GDM1 (cell line): ENCODE results near the gene SLC7A1.

ENCODE experiments used
- DNase-seq: peaks from one replicate; lab custom pipeline; 2025; lab: John Stamatoyannopoulos, UW

Gene SLC7A1

DNA sequence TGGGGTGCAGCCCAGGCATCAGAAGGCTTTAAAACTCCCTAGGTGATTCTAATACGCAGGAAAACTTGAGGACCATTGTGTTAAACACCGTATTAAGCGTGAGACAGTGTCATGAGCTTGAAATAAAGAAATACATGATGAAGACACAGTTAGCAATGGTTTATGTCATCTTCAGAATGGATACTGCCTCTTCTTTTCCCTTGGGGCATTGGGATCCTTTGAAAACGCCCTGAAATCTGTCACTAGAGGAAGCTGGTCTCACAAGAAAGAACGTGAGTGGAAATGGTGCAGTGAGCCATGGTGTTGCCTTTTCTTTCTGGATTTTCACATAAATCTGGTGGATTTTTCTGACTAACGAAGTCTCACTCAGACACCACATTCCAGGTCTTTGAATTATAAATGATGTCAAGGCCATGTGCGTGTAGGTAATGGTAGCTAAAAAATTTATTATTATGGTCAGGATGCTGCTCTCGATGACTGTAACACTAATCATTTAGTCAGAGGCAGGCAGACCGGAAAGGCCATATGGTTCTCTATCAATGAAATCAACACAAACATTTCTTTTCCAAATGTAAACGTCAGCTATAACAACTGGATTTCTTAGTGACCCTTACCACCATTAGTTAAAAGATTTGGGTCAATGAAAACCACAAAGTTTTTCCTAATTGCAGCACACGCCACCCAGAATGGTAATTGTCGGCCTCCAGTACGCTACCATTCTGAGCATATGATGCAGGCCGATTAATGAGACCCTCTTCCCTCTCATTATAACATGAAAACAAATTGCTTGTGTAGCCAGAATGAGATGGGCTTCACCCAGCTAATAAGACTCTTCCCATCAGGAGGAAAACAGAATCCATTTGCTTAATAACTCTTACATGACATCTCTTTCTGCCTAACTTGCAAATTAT lies 105.6 kb downstream of the SLC7A1 start:
- DNase-seq = no peak

DNA sequence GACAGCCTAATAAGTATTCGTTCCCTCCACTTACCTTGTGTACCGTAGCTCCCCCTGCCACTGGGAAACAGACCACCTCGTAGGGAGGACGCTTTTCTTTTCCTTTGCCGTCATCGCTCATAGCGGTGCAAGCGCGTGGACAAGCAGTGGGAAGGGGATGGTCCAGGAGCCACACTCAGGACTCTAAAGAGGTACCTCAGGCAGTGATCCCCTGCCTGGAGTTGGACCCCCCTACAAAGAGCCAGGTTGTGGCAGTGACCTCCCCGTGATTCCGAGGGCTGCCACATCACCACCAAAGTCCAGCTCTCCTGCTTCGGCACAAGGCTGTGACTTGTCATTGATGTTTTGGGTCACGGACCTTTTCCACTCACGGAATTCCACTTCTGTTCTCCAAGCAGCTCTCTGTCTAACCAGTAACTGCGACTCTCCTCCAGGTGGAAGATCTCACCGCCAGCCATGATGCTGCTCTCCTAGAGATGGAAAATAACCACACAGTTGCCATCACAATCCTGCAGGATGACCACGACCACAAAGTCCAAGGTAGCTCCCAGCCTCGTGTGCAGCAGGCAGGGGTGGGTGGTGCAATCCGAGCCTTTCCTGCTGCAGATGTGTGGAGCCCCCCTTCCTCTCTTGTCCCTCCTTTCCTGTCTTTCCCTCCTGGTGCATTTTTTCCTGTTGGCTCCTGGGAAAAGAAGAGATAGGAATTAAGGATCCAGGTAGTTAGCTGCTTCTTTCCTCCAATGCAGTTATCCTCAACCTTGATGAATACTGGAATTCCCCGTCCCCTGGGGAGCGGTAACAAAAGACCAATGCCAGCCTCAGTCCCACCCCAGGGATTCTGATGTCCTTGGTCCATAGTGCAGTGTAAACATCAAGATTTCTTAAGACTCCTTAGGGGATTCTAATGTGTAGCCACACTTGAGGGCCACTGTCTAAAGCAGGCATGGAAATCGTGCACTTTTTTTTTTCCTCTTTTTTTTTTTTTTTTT lies 107.7 kb downstream of the SLC7A1 start:
- DNase-seq = no peak

DNA sequence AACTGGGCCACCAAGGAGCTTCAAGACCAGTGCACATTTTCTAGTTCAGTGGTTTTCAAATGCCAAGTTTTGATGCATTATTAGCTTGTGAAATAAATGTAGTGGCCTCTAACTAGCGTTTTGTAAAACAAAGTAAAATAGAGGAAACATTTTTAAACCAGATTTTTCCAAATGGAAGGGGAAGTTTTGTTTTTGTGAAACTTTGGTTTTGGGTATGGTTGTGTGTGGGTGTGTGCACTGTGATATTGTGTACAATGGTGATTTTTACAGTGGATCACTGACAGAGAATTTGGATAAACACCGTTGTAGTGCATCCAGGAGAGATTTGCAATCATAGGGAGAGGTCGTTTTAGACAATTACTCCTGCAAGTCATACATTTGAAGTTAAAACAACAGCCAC lies 108.9 kb downstream of the SLC7A1 start:
- DNase-seq = no peak

DNA sequence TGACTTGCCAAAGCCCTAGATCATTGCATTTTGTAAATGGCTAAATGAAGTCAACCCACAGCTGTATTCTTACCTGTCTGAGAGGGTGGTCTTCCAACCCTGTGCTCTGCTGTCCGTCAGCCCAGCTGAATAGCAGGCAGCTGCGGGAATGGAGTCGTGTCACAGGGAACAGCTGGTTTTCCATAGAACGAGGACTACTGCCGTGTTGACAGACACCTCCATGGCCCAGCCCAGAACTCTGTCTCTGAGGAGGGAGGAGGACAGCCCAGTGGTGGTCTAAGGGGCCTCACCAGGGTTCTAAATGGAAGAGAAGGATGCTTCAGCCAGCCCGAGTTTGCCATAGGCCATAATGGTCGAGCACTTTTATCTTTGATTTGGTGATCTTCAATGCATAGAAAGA lies 110.7 kb downstream of the SLC7A1 start:
- no peak for DNase-seq

DNA sequence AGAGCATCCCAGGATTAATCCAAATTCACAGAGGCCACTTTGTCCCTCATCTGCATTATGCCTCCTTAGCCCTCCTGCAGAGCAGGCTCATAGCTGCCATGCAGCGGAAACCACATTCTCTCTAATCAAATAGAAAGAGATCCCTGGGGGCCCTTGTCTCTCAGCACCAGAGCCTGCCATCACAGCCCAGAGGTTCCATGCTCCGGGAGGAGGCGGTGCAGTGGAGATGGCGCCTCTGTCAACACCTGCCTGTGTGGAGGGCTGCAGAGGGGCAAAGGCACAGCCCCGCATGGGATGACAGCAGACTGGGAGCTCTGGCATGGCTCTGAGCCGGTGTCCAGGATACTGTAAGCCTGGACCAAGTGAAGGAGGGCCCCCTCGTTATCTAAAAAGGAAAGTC lies 111.3 kb downstream of the SLC7A1 start:
- no peak for DNase-seq

DNA sequence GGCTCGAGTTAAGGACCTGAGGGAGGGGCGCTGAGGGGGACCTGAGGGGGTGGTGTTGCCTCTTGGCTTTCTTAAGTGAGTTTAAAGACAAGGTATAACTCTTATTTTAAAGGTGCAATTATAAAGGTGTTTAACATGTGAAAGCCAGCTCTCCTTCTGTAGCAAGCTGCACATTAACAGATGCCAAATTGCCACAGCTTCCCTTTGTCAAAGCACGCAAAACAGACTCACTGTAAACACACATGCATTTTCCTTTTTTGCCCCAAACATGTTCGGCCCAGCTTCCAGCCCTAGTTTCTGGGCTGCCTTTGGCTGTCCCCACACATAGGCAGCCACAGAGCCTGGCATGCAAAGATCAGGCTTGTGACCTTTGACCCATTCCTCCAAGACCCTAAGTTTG lies 111.9 kb downstream of the SLC7A1 start:
- DNase-seq = no peak

DNA sequence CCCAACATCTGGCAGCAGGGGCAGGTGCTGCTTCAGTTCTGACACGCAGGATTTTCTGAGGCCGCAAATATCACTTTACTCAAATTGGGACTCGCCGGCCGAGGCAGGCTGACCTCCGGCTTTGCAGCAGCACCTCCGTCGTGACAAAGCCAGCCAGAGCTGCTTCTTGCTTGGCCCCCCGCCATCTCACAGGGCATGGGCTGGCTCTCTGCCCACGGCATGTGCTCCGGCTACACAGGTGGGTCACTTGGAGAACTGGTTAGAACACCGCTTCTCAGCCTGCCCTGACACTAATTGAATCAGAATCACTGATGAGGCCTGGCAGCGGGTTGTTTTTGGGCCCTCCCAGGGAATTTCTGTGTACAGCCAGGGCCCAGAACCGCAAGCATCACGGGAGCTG lies 112.3 kb downstream of the SLC7A1 start:
- no peak for DNase-seq

DNA sequence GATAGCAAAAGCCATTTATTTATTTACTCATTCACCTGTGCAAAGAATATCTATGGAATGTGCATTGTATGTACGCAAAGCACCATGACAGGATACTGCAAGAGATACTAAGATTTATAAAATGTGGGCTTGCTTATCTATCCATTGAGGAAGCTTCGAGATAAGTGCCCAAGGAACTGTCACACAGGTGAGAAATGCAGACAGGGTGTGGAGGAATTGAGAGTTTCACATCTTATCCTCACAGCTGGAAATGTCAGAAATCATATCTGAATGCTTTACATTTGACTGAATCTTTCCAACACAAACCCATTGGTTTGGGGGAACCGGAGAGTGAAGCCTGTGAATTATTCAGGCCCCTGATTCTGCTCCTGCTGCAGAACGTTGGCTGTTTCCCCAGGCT lies 113.0 kb downstream of the SLC7A1 start:
- no peak for DNase-seq

DNA sequence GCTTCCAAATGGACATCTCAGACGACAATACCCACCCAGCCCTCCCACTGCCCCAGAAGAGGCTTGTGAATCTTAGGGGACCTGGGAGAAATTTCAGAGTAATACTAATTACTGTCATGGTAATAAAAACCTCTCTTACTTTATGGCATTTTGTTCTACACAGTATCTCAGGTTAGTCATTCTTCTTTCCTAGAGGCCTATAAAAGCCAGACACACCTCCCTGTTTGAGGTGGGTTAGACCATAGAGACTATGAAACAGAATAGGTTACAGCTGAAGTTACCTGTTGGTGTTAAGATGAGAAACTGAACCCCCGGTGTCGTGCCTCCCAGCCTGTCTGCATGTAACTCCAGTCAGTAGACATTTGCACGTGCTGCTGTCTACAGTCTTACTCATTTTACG lies 113.9 kb downstream of the SLC7A1 start:
- DNase-seq = no peak

DNA sequence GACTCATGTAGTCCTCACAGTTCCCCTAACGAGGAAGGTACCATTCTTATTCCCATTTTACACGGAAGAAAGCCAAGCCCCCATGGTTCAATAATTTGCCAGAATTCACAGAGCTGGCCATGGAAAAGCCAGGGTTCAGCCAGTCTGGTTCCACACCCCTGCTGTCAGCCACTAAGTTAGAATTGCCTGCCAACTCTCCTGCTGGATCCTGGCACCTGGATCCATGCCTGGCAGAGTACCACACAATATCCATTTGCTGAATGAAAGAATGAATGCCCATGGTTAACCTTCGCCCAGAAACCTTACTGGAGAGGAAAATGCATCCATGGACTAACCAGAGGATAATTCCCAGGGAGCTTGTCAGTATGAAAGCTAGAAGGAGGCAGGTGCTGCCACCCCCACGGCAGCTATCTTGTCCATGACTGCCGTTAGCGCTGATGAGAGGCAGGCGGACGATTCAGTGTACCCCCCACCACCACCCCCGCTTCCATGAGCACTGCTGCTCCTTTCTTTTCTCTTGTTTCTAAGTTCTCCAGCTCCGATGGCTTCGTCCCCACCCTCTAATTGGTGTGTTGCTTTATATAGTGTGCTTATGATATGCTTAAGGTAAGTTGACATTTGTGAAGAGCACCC lies 114.5 kb downstream of the SLC7A1 start:
- no peak for DNase-seq

DNA sequence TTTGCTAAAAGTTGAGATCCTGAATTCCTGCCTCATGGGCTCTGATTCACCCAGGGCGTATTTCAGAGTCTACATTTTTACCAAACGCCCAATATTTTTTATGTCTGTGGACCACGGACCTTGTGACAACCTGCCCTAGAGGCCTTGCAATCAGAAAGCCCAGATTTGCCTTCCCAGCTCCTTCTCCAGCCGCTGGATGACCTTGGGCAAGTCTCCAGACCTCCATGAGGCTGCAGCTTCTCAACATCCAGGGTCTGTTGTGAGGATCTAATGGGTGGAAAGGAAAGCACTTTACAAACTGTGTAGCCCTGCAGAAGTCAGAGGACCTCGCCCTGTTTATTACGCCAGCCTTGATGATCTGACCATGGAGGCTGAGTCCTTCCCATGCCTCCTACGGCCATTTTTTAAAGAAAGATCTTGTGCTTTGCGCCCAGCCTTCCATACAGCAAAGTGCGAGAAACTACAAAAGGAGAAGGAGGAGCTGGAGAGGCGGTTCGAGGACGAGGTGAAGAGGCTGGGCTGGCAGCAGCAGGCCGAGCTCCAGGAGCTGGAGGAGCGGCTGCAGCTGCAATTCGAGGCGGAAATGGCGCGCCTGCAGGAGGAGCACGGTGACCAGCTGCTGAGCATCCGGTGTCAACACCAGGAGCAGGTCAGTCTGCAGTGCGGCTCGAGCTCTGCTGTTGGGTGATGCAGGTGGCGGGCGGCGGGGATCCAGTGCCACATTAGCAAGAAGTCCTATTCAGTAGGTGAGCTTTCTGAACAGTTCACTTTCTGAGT lies 115.6 kb downstream of the SLC7A1 start:
- DNase-seq = no peak

DNA sequence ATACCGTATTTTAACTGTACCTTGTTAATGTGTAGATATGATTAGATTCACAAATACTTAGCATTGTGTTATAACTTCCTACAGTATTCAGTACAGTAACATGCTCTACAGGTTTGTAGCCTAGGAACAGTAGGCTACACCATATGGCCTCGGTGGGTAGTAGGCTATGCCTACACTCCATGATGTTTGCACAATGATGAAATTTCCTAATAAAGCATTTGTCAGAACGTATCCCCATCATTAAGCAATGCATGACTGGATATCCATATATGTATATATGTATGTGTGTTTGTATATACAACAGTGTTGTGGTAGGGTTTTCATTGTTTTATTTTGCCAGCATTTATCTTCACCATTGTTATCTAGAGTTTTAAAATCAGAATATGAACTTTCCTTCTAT lies 119.4 kb downstream of the SLC7A1 start:
- DNase-seq = no peak

DNA sequence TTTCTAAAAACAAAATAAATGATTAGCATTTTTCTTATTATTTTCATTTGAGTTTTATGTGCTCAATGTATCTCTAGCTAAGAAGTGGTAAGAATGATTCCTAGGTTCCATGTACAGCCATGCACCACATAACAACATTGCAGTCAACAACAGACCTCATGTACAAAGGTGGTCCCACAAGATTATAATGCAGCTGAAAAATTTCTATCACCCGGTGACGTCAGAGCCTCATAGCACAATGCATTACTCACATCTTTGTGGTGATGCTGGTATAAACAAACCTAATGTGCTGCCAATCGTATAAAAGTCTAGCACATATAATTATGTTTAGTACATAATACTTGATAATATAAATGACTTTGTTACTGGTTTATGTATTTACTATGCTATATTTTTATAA lies 120.5 kb downstream of the SLC7A1 start:
- DNase-seq = no peak

DNA sequence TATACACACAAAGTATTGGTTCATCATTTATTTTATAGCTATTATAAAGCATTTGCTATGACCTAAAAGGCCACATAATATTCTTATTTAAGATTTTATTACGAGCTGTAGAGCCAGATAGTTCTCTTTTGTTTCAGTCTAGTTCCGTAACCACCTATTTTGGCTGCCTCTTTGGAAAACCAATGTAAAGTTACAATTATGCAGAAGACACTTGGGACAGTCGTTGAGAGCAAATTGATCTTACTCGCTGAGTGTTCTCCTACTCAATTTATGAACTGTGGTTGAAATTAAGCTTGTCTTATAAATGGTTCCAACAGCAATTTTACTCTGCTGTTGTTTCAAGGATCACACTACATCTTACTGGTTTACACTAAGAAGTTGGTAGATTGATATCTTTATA lies 122.3 kb downstream of the SLC7A1 start:
- DNase-seq = no peak

DNA sequence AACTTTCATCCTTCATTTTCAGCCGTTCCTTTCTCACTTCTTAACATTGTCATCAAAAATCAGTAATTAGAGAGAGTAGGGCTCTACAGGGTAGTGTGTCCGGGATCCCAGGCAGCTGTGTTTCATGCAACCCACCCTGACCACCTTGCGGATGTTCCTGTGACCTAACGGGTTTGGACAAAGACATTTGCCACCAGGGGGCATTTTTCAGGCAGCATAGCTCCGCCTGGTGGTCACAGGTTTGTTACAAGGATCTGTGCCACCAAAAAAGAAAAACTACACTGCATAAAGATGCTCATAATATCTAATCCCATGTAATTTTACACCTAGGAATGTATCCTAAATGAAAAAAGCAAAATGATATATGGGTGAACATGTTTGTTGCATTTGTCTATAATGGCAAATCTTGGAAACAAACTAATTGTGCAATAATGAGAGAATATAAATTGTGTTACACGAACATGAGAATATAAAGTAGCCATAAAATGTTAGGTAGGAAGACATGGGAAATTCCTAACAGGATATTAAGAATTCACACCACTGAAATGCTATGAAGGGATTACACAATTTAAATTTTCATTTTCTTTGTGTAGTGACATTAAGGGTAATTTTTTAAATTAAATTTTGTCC lies 123.0 kb downstream of the SLC7A1 start:
- DNase-seq = peak; percentile 29

DNA sequence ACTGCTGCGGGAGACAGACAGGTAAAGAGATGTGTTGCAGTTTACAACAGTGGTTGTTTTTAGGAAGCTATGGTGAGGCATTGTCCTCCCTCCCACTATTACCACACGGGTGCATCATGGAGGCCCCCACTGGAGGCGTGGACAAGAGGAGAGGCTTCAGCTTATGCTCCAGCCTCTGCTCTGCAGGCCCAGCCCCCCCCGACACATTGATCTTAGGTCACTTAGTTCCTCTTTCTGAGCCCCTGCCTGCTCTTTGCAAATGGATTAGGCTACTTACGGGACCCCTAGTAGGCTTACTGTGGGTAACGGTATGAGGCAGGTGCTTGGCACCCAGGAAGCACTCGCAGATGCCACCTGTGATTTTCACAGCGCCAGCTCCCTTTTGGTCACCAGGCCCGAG lies 123.9 kb downstream of the SLC7A1 start:
- DNase-seq = no peak

DNA sequence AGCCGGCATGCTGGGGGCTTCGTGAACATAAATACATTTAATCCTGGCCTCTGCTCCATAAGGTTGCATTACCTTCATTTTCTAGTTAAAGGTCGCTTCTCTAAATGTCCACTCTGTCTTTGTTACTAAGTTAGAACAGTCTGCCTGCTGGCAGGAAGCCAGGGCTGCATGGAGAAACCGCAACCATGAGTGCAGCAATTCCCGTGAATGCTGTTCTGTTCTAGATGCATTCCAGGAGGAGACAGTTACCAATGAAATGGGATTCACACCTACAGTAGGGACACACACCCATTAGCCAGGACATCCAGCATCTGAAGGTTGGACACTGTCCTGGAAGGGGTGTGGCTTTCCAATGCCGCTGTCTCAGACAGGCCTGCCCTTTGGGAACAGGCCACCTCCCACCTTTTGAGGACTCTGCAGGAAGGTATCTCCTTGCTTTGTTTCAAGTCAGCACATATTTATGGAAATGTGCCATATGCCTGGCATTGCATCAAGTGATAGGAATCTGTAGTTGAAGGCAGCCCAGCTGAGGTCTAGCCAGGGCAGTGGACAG lies 129.7 kb downstream of the SLC7A1 start:
- no peak for DNase-seq

DNA sequence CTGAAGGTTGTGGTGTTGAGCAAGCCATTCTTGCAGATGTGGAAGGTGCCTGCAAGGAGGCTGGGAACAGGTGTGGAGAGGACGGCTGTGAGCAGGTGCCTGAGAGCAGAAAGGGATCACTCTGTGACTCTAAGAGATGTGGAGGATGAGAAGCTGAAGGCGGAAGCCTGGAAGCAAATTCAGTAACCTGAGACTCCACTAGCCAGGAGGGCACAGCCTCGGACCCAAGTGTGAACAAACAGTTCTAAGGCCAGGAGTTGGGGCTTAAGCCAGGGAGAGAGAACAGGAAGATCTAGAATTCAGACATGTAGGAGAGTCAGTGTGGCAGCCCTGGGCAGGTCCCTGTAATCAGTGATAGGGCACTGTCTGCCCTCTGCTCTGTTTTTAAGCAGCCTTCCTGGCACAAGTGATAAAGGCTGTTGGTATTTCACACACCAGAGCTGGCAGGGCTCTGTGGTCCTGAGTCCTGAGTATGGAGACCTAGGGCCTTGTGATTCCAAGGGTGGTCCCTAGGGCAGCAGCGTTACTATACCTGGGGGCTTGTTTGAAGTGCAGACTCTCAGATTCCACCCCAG lies 131.3 kb downstream of the SLC7A1 start:
- DNase-seq = no peak

DNA sequence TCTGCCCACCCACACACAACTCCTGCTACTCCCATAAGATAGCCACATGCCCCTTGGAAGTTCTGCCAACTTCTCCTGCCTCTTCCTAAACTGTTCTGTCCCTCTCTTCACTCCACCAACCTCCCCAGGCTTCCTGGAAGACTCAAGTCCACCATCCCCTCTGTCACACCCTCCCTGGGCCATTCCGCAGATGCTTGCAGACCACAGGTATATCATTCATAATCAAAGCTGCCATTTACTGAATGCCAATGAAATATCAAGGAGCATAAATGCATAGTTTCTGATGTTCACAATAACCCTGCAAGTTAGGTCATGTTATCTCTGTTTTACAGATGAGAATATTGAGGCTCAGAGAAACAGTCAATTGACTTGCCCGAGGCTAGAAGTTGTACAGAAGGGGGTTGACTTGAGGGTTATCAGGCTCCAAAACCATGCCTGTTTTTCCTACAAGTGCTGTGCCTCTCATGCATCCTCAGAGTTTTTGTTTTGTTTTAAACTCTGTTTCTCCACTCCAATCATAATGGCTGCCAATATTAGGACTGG lies 135.6 kb downstream of the SLC7A1 start:
- no peak for DNase-seq
